ENCODE results near the gene MYO18B.

The MYO18B gene

GRCh38 chr22:26050079-26050478 is 308.1 kb downstream of the MYO18B start:
- no peak for DNase-seq (ENCODE audit: low read depth in 2 of 2)

- no peak for DNase-seq (ENCODE audit: low read depth in 2 of 2)
Observed at GRCh38 chr22:26053737-26054316, 311.8 kb downstream of the MYO18B start.

- no peak for DNase-seq (ENCODE audit: low read depth in 2 of 2)
Observed at GRCh38 chr22:26054841-26055605, 313.0 kb downstream of the MYO18B start.

- no peak for DNase-seq (ENCODE audit: low read depth in 2 of 2)
Observed at GRCh38 chr22:26055693-26056092, 313.7 kb downstream of the MYO18B start.

DNA sequence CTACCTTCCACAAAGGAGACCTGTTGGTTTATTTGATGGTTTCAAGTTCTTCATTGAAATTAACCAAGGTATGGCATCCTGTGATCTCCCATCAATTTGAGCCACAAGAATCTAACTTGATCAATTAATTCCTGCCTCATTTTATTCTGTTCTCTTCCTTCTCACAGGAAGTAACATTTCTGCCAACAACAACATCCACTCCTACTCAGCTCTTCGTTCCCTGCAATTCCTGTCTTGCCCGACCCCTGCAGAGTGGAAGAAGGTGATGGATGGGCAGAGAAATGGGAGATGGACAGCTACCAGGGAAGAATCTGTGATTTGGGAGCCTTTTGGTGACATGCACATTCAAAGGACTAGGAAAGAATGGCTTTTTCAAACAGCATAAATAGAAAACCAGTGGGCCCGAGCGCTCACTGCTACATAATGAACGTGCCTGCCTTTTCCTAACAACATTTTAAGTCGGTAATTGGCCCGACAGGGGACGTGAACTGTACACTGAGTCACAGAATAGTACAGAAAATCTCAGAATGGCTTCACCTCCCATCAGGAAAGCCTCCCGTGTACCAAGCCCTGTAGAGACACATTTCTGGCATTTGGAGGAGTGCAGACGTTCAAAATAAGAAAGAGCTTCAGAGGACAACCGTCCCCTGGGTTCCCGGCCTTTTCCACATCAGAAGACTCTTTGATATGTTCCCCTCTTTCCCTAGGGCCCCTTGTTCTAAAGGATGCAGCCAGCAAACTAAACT is 314.6 kb downstream of the MYO18B start:
- DNase-seq (ENCODE audit: low read depth in 2 of 2), result no peak

GRCh38 chr22:26057731-26058130 is 315.7 kb downstream of the MYO18B start:
- DNase-seq (ENCODE audit: low read depth in 2 of 2), result no peak

- DNase-seq (ENCODE audit: low read depth in 2 of 2), result no peak
Observed at GRCh38 chr22:26064048-26064447, 322.1 kb downstream of the MYO18B start.

DNA sequence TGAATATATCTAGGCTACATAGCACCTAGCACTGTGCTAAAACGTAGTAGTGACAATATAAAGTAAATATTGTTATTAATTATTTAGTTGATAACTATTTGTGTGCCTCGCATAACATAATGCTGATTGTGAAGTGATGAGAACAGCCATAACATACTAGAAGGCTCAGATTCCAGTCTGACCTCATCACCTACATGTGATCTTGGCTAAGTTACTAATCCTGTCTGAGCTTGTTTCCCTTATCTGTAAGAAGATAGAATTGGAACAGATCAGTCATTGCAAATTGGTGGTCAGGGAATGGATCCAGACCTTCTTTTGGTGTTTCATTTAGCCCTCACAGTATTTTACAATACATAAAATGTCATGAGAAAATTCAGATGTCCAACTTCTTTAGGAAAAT is 323.9 kb downstream of the MYO18B start:
- DNase-seq (ENCODE audit: low read depth in 2 of 2), result no peak

- no peak for DNase-seq (ENCODE audit: low read depth in 2 of 2)
Observed at GRCh38 chr22:26066534-26066933, 324.5 kb downstream of the MYO18B start.

GRCh38 chr22:26068571-26068970 is 326.6 kb downstream of the MYO18B start:
- DNase-seq (ENCODE audit: low read depth in 2 of 2), result no peak

DNA sequence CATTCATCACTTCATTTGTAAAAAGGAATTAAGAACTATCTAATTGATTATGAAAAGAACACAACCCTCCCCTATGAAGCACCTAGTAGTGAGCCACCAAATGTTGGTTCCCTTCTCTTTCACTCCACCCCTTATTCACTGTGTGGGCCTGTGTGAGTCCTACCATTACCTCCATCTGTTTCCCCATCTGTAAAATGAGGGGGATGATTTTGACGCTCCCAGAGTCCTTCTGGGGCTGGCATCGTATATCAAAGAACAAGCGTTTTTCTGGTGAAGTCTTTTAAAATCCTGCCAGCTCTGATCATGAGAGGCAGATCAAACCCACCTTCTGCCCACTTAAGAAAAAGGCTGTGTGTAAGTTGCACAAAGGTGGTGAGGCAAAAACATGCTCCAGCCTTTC is 330.6 kb downstream of the MYO18B start:
- no peak for DNase-seq (ENCODE audit: low read depth in 2 of 2)

DNA sequence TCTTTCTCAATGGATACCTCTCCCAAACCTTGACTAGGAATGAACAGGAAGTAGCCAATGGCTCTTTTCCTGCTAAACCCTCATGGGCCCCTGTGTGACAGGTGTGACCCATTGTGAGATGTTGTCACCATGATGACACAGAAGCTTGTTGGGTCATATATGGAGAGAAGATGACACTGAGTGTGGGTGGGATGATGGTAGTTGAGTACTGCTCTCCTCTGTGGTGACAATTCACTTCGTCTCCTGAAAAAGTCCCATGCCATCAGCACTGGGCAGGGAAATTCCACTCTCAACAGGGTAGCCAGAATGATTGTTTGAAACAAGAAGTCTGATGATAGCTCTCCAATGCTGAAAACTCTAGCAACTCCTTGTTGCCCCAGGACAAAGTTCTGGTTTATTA is 333.3 kb downstream of the MYO18B start:
- no peak for DNase-seq (ENCODE audit: low read depth in 2 of 2)

GRCh38 chr22:26079009-26079408 is 337.0 kb downstream of the MYO18B start:
- no peak for DNase-seq (ENCODE audit: low read depth in 2 of 2)
